OCI-LY3 (cell line): ENCODE measurements around the gene PLEKHA4.

Experiments
- CTCF ChIP-seq: fragments of 200-600, 300-600 bp; sonication (generic); IDR thresholded peaks from 2 replicates; pipeline ENCODE4 v1.5.1; 2014; ENCODE audit warnings: antibody characterized with exemption, low read length, low read depth
- EZH2phosphoT487 ChIP-seq: fragments of 200-600 bp; shearing (Covaris generic); IDR thresholded peaks from 2 replicates; pipeline ENCODE4 v1.6.1; 2018; ENCODE audit warnings: antibody characterized with exemption, mixed run types, low read depth

- TF ChIP-seq CTCF, result peak; percentile 14; the same call in 1 of the 2 replicates
- no peak for TF ChIP-seq EZH2phosphoT487
Measured at GRCh38 chr19:48826606-48827020, 41.8 kb downstream of the PLEKHA4 start.
